Activated CD8-positive, alpha-beta T cell treated with anti-CD3 and anti-CD28 coated beads for 36 hours (primary cell): ENCODE data around the gene FAM174B. TPM values are rescaled to one million over a fixed set of nuclear protein-coding genes. Genes with fewer than 3 reads are reported as not detected.
"Not testable (repeated sequence)": the region's sequence is repeated elsewhere in the genome, so short reads cannot be mapped to it uniquely, and the experiment has no call there.

Source experiments
- ATAC-seq: fragments of 200-7000 bp; cut with Tn5 transposase; one replicate; pipeline ENCODE4 v1.10.0; 2021; ENCODE audit warnings: mild to moderate bottlenecking, moderate library complexity
- CTCF ChIA-PET: fragments of 350-600 bp; sonication (Branson Sonifier 250); formaldehyde crosslinking; loops from one replicate; lab custom pipeline; 2021; ENCODE audit warnings: antibody characterized with exemption; lab: Charles Lee
- POLR2A ChIA-PET: fragments of 350-600 bp; sonication (Branson Sonifier 250); formaldehyde crosslinking; loops from one replicate; lab custom pipeline; 2021; ENCODE audit warnings: antibody characterized with exemption; lab: Charles Lee
- DNase-seq: peaks from one replicate; pipeline ENCODE4 v3.0.0-alpha.2; 2020
- H3K27ac Mint-ChIP-seq: one replicate; pipeline ENCODE4 v1.8.0; 2021; ENCODE audit warnings: mild to moderate bottlenecking, mixed read lengths
- H3K27me3 Mint-ChIP-seq: one replicate; pipeline ENCODE4 v1.8.0; 2021; ENCODE audit warnings: mixed read lengths
- H3K36me3 Mint-ChIP-seq: one replicate; pipeline ENCODE4 v1.8.0; 2021; ENCODE audit warnings: low read depth, mixed read lengths
- H3K4me1 Mint-ChIP-seq: one replicate; pipeline ENCODE4 v1.8.0; 2021; ENCODE audit warnings: low read depth, mixed read lengths
- H3K4me3 Mint-ChIP-seq: one replicate; pipeline ENCODE4 v1.8.0; 2021; ENCODE audit warnings: mild to moderate bottlenecking, moderate library complexity, mixed read lengths
- H3K9me3 Mint-ChIP-seq: one replicate; pipeline ENCODE4 v1.8.0; 2021; ENCODE audit warnings: mixed read lengths
- CTCF ChIP-seq: fragments of 200-600 bp; IDR thresholded peaks from one replicate; pipeline ENCODE4 v1.8.0; 2022; ENCODE audit warnings: antibody characterized with exemption, mild to moderate bottlenecking
- intact Hi-C: fragments of 100-400 bp; cut with micrococcal nuclease; formaldehyde crosslinking; loops from one replicate; pipeline ENCODE4 v1.10.0; 2022
- total RNA-seq, 2 experiments: library from RNA; stranded (reverse); gene quantifications; one replicate each; pipeline ENCODE4 v1.2.3, GENCODE V29; 2021

FAM174B gene
- total RNA-seq, 2 experiments from 2014 or later: 2.6 to 3.0 TPM

- CTCF ChIA-PET: no interaction called here
- POLR2A ChIA-PET: no interaction called here
- no peaks in the 10 kb centered on the region for H3K9me3 Mint-ChIP-seq
- no peak for TF ChIP-seq CTCF
- H3K4me1 Mint-ChIP-seq: no peaks in the 10 kb centered on the region
- no peak overlapping the region for H3K27ac Mint-ChIP-seq
- intact Hi-C loops: loop anchor here (5.0 kb wide), 1 partner anchor 107 kb away; no protein-coding TSS in a partner anchor
- no peak for ATAC-seq
- DNase-seq: no peak
- H3K4me3 Mint-ChIP-seq: no peak overlapping the region
- no peaks in the 10 kb centered on the region for H3K27me3 Mint-ChIP-seq
- H3K36me3 Mint-ChIP-seq: no peaks in the 10 kb centered on the region
Measured at GRCh38 chr15:92610101-92610520, 45.5 kb downstream of the FAM174B start.

- ATAC-seq (no peak), DNase-seq (no peak)
- H3K9me3 Mint-ChIP-seq: no peaks in the 10 kb centered on the region
- ChIA-PET CTCF (no interaction called here), POLR2A (no interaction called here)
- H3K4me1 Mint-ChIP-seq: no peaks in the 10 kb centered on the region
- no peaks in the 10 kb centered on the region for H3K36me3 Mint-ChIP-seq
- no peak overlapping the region for H3K4me3 Mint-ChIP-seq
- TF ChIP-seq CTCF: no peak
- no peaks in the 10 kb centered on the region for H3K27me3 Mint-ChIP-seq
- H3K27ac Mint-ChIP-seq: no peak overlapping the region
- intact Hi-C loops: no loop called here
Measured at GRCh38 chr15:92608866-92609700, 46.5 kb downstream of the FAM174B start.

- H3K27ac Mint-ChIP-seq, POLR2A ChIA-PET, H3K4me1 Mint-ChIP-seq, H3K36me3 Mint-ChIP-seq, DNase-seq, H3K4me3 Mint-ChIP-seq, H3K9me3 Mint-ChIP-seq, H3K27me3 Mint-ChIP-seq, ATAC-seq, CTCF ChIA-PET, intact Hi-C loops: not testable (repeated sequence)
Measured at GRCh38 chr15:92606836-92607150, 48.8 kb downstream of the FAM174B start.

- Mint-ChIP-seq H3K9me3 (no peaks in the 10 kb centered on the region), H3K36me3 (no peaks in the 10 kb centered on the region), H3K27ac (no peak overlapping the region), H3K4me3 (no peak overlapping the region), H3K4me1 (no peaks in the 10 kb centered on the region), H3K27me3 (peaks cover 3% of the 10 kb centered on the region)
- intact Hi-C loops: no loop called here
- POLR2A ChIA-PET: no interaction called here
- ATAC-seq: no peak
- CTCF ChIA-PET: no interaction called here
- DNase-seq: no peak
- TF ChIP-seq CTCF: no peak
Measured at GRCh38 chr15:92606126-92606835, 49.3 kb downstream of the FAM174B start.

GRCh38 chr15:92605225-92605944 is 50.2 kb downstream of the FAM174B start:
- H3K27me3 Mint-ChIP-seq: peaks cover 3% of the 10 kb centered on the region
- no peak for DNase-seq
- H3K4me1 Mint-ChIP-seq: no peaks in the 10 kb centered on the region
- H3K27ac Mint-ChIP-seq: no peak overlapping the region
- no peaks in the 10 kb centered on the region for H3K36me3 Mint-ChIP-seq
- intact Hi-C loops: no loop called here
- no peak for ATAC-seq
- TF ChIP-seq CTCF: no peak
- ChIA-PET CTCF (no interaction called here), POLR2A (interaction anchor here (0.9 kb wide), 1 partner anchor 111 kb away, joined by 3 read pairs; no protein-coding TSS in a partner anchor)
- no peaks in the 10 kb centered on the region for H3K9me3 Mint-ChIP-seq
- H3K4me3 Mint-ChIP-seq: no peak overlapping the region
